ENCODE data around the gene LMO2.
"Not testable (repeated sequence)": the region's sequence is repeated elsewhere in the genome, so short reads cannot be mapped to it uniquely, and the experiment has no call there.

LMO2 gene

GRCh38 chr11:33829430-33830141, 62.3 kb downstream of the LMO2 start:
- DNase-seq (ENCODE audit: insufficient read length, low spot score): peak; percentile 81
- FAIRE-seq: no peak

DNA sequence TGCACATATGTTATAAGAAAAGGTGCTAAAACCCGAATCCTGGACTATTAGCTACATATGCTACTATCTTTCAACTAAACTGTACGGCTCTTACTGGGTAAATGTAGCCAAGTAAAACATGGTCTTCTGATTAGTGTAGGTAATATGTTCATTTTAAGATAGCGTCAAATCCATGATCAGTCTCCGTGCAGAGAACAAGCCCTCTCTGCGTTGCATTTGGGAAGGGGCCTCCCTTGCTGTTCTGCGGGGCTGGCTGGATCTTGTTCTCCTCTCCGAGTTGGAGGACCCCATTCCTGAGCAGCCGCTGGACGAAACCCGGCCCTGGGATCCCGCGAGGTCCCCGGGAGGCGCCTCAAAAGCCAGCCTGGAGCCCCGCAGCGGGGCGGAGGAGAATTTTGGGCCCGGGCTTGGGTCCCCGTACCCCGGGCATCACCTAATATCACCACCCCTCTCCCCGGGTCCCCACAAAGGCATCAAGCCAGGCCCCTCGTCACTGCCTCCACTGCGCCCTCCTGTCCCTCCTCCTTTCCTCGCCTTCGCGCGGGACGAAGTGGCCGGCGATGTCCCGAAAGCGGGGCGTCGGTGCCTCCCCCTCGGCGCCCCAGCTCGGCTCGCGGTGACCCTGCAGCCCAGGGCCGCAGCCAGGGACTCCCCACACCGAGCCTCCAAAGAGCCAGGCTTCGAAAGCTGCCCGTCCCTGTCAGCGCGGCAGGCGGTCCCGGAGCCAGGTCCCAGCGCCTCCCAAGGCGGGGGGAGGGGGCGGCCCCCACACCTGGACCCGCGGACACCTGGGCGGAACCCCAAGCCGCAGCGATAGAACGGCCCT, 63.1 kb downstream of the LMO2 start:
- FAIRE-seq (no peak), DNase-seq (ENCODE audit: insufficient read length, low spot score) (no peak)

- FAIRE-seq (no peak), DNase-seq (ENCODE audit: insufficient read length, low spot score) (no peak)
Observed at GRCh38 chr11:33827206-33827605, 64.7 kb downstream of the LMO2 start.

GRCh38 chr11:33825854-33826560, 65.9 kb downstream of the LMO2 start:
- FAIRE-seq (no peak), DNase-seq (ENCODE audit: insufficient read length, low spot score) (no peak)

- not testable (repeated sequence) for FAIRE-seq; DNase-seq (ENCODE audit: insufficient read length, low spot score)
Observed at GRCh38 chr11:33822981-33823380, 68.9 kb downstream of the LMO2 start.

- DNase-seq (ENCODE audit: insufficient read length, low spot score) (no peak), FAIRE-seq (no peak)
Observed at GRCh38 chr11:33819278-33820035, 72.4 kb downstream of the LMO2 start.
